B cell (primary cell): Measurements from ENCODE around the gene PFN4. TPM values are rescaled to one million over a fixed set of nuclear protein-coding genes. Genes with fewer than 3 reads are reported as not detected.

ENCODE experiments used
- ATAC-seq: fragments of 200-7000 bp; cut with Tn5 transposase; one replicate; pipeline ENCODE4 v1.10.0; 2021; ENCODE audit warnings: low read depth, mild to moderate bottlenecking, moderate number of reproducible peaks, moderate library complexity
- CTCF ChIA-PET: fragments of 350-600 bp; sonication (Branson Sonifier 250); formaldehyde crosslinking; loops from one replicate; lab custom pipeline; 2021; ENCODE audit warnings: antibody characterized with exemption, inconsistent platforms; lab: Charles Lee
- POLR2A ChIA-PET: fragments of 350-600 bp; sonication (Branson Sonifier 250); formaldehyde crosslinking; loops from one replicate; lab custom pipeline; 2021; ENCODE audit warnings: antibody characterized with exemption; lab: Charles Lee
- DNase-seq: peaks from one replicate; pipeline ENCODE4 v3.0.0; 2013
- H2AFZ ChIP-seq: 2 replicates; pipeline ENCODE4 v1.6.1; 2012; ENCODE audit warnings: mild to moderate bottlenecking, low read depth, low read length; ENCODE audit not compliant: insufficient read depth, poor library complexity, severe bottlenecking
- H3K27ac ChIP-seq, 2 donors: 1 replicate in 1 of 2; 2 replicates in 1 of 2; pipeline ENCODE4 v1.5.1; 2012 to 2013; ENCODE audit warnings: low read length in 2 of 2, mild to moderate bottlenecking in 2 of 2, moderate library complexity in 1 of 2
- H3K27me3 ChIP-seq, 4 experiments: fragments of 200-600 bp in 1 of 4; sonication (generic) in 1 of 4; replicated peaks in 1 of 4; 1 replicate in 2 of 4; 2 replicates in 2 of 4; pipeline versions ENCODE4 v1.6.1 to v1.7.0; 2013 to 2016; ENCODE audit warnings: low read length in 3 of 4, mild to moderate bottlenecking in 2 of 4, mixed read lengths in 1 of 4, moderate library complexity in 1 of 4; ENCODE audit not compliant: insufficient read depth in 4 of 4, control insufficient read depth in 3 of 4; ENCODE audit errors: control extremely low read depth in 1 of 4
- H3K36me3 ChIP-seq, 2 experiments: replicated peaks in 1 of 2; 1 replicate in 1 of 2; 2 replicates in 1 of 2; pipeline versions ENCODE4 v1.6.1 to v1.7.1; 2013; ENCODE audit warnings: low read length in 1 of 2; ENCODE audit not compliant: insufficient read depth in 2 of 2, control insufficient read depth in 1 of 2; ENCODE audit errors: control extremely low read depth in 1 of 2, extremely low read depth in 1 of 2
- H3K4me1 ChIP-seq, 2 donors: fragments of 200-600 bp in 1 of 2; sonication (generic) in 1 of 2; 1 replicate in 1 of 2; 2 replicates in 1 of 2; pipeline versions ENCODE4 v1.5.1 to v1.6.1; 2013 to 2017; ENCODE audit warnings: low read length in 2 of 2; ENCODE audit not compliant: control insufficient read depth in 2 of 2, insufficient read depth in 2 of 2
- H3K4me2 ChIP-seq: replicated peaks from 2 replicates; pipeline ENCODE3; 2012; ENCODE audit warnings: mild to moderate bottlenecking, low read depth, low read length; ENCODE audit not compliant: poor library complexity, severe bottlenecking
- H3K4me3 ChIP-seq, 5 experiments: fragments of 200-600 bp in 1 of 5; sonication (generic) in 1 of 5; 1 replicate in 3 of 5; 2 replicates in 2 of 5; pipeline versions ENCODE4 v1.5.1 to v1.7.0; 2011 to 2016; ENCODE audit warnings: low read length in 4 of 5, mild to moderate bottlenecking in 4 of 5, low read depth in 2 of 5, control low read depth in 1 of 5, moderate library complexity in 1 of 5; ENCODE audit not compliant: insufficient read depth in 1 of 5; ENCODE audit errors: control extremely low read depth in 1 of 5, extremely low read depth in 1 of 5
- H3K79me2 ChIP-seq: fragments of 200-600 bp; sonication (generic); one replicate; pipeline ENCODE4 v1.6.0; 2016; ENCODE audit warnings: low read length; ENCODE audit not compliant: control insufficient read depth, insufficient read depth
- H3K9ac ChIP-seq: fragments of 200-600 bp; sonication (generic); 2 replicates; pipeline ENCODE4 v1.6.1; 2017; ENCODE audit warnings: mild to moderate bottlenecking, low read length, moderate library complexity
- H3K9me3 ChIP-seq, 3 donors: one replicate each; pipeline versions ENCODE4 v1.6.1 to v1.7.1; 2013; ENCODE audit warnings: low read length in 2 of 3; ENCODE audit not compliant: control insufficient read depth in 2 of 3, insufficient read depth in 1 of 3; ENCODE audit errors: control extremely low read depth in 1 of 3
- H4K20me1 ChIP-seq: 2 replicates; pipeline ENCODE4 v1.6.0; 2012; ENCODE audit warnings: mild to moderate bottlenecking, low read length; ENCODE audit not compliant: insufficient read depth, control insufficient read depth, poor library complexity, severe bottlenecking
- H3K27ac Mint-ChIP-seq: one replicate; pipeline ENCODE4 v1.8.0; 2021; ENCODE audit warnings: mixed read lengths
- H3K27me3 Mint-ChIP-seq: one replicate; pipeline ENCODE4 v1.8.0; 2021; ENCODE audit warnings: mixed read lengths
- H3K4me1 Mint-ChIP-seq: one replicate; pipeline ENCODE4 v1.8.0; 2021; ENCODE audit warnings: mixed read lengths
- H3K4me3 Mint-ChIP-seq: one replicate; pipeline ENCODE4 v1.8.0; 2021; ENCODE audit warnings: mixed read lengths
- H3K9me3 Mint-ChIP-seq: one replicate; pipeline ENCODE4 v1.8.0; 2022; ENCODE audit warnings: mixed read lengths; ENCODE audit not compliant: insufficient read depth
- EZH2 ChIP-seq: IDR thresholded peaks from 2 replicates; pipeline ENCODE4 v1.6.1; 2012; ENCODE audit warnings: borderline replicate concordance, low read depth, mild to moderate bottlenecking, moderate library complexity, low read length; ENCODE audit not compliant: insufficient read depth, poor library complexity, severe bottlenecking
- WGBS: methylation state at CpG from one replicate; pipeline ENCODE4 v1.1.5; 2013; ENCODE audit warnings: missing lambda C conversion rate; ENCODE audit not compliant: insufficient coverage; 5-methylcytosine and 5-hydroxymethylcytosine counted together
- intact Hi-C: fragments of 100-400 bp; cut with micrococcal nuclease; formaldehyde crosslinking; loops from one replicate; pipeline ENCODE4 v1.10.0; 2022
- polyA plus RNA-seq: library from polyadenylated mRNA; depleted of rRNA; stranded (reverse); fragments of >200 nt; gene quantifications from 2 replicates; pipeline ENCODE4 v1.2.3, GENCODE V29; 2012
- total RNA-seq, 2 donors: library from RNA; stranded (reverse); fragments of 120-200 nt in 1 of 2; gene quantifications; 1 replicate in 1 of 2; 2 replicates in 1 of 2; pipeline versions ENCODE4 v1.2.3 to v1.2.4, GENCODE V29; 2013 to 2022
- TF ChIP-seq, protein P1 (sequence below): fragments of 200-600 bp; IDR thresholded peaks from one replicate; pipeline ENCODE4 v1.8.0; 2022; ENCODE audit warnings: antibody characterized with exemption, mild to moderate bottlenecking

Gene PFN4
- total and polyA plus RNA-seq, 2 donors (not counting 1 experiment from before 2014, with no cell fraction given), result 0.13 to 0.39 TPM

- ChIA-PET POLR2A (no interaction called here), CTCF (interaction anchor here (1.4 kb wide), 1 partner anchor 38 kb away, joined by 3 read pairs; no protein-coding TSS in a partner anchor)
- no peak for ATAC-seq
- peaks cover 5 to 18% of the 10 kb centered on the region in 2 donors for H3K4me1 ChIP-seq
- no peak overlapping the region for H3K4me2 ChIP-seq
- Mint-ChIP-seq H3K4me3 (no peak overlapping the region), H3K27ac (no peak overlapping the region), H3K9me3 (no peaks in the 10 kb centered on the region), H3K4me1 (peaks cover 20% of the 10 kb centered on the region), H3K27me3 (no peaks in the 10 kb centered on the region)
- 100% methylated on average over 2 of the region's 5 CpGs for WGBS
- H2AFZ ChIP-seq, result no peak overlapping the region
- no peak overlapping the region for H3K9ac ChIP-seq
- H3K27me3 ChIP-seq, result no peaks in the 10 kb centered on the region
- H3K4me3 ChIP-seq, result no peak overlapping the region
- H3K79me2 ChIP-seq, result no peaks in the 10 kb centered on the region
- TF ChIP-seq, protein P1, sequence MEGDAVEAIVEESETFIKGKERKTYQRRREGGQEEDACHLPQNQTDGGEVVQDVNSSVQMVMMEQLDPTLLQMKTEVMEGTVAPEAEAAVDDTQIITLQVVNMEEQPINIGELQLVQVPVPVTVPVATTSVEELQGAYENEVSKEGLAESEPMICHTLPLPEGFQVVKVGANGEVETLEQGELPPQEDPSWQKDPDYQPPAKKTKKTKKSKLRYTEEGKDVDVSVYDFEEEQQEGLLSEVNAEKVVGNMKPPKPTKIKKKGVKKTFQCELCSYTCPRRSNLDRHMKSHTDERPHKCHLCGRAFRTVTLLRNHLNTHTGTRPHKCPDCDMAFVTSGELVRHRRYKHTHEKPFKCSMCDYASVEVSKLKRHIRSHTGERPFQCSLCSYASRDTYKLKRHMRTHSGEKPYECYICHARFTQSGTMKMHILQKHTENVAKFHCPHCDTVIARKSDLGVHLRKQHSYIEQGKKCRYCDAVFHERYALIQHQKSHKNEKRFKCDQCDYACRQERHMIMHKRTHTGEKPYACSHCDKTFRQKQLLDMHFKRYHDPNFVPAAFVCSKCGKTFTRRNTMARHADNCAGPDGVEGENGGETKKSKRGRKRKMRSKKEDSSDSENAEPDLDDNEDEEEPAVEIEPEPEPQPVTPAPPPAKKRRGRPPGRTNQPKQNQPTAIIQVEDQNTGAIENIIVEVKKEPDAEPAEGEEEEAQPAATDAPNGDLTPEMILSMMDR, result no peak
- TF ChIP-seq EZH2, result no peak
- no peaks in the 10 kb centered on the region for H3K9me3 ChIP-seq
- H3K27ac ChIP-seq, result no peak overlapping the region
- H4K20me1 ChIP-seq, result no peaks in the 10 kb centered on the region
- DNase-seq, result no peak
- H3K36me3 ChIP-seq, result no peaks in the 10 kb centered on the region
- intact Hi-C loops, result no loop called here
Observed at GRCh38 chr2:24121066-24121465, 2.1 kb downstream of the PFN4 start.

DNA sequence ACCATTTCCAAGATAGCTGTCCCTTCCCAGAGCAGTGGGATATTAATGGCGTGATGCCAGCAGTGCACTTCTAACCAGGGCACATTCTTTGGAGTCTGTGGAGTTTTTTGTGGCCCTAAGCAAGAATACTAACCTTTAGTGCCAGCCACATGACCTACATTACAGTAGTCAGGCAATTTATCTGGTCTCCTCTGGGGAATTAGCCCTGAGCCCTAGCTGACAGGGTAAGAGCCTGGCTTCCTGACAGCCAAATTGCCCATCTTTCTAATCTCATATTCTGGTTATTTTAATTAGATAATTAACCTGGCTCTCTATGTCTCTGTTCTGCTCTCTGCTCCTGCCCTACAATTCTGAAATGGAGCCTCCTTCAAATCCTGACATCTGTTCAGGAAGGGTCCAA, 5.2 kb downstream of the PFN4 start:
- whole genome bisulfite sequencing, result no CpG with 5 or more reads among the region's 1 CpG
- Histone ChIP-seq H3K4me3 (no peak overlapping the region), H3K36me3 (peaks cover 0 to 2% of the 10 kb centered on the region in 2 experiments), H3K9ac (no peak overlapping the region), H3K4me2 (no peak overlapping the region), H3K4me1 (peaks cover 0 to 8% of the 10 kb centered on the region in 2 donors), H4K20me1 (no peaks in the 10 kb centered on the region), H3K27me3 (no peaks in the 10 kb centered on the region), H3K27ac (no peak overlapping the region), H2AFZ (no peak overlapping the region), H3K79me2 (no peaks in the 10 kb centered on the region), H3K9me3 (no peaks in the 10 kb centered on the region)
- intact Hi-C loops, result no loop called here
- DNase-seq, result no peak
- Mint-ChIP-seq H3K27ac (no peak overlapping the region), H3K4me1 (peaks cover 5% of the 10 kb centered on the region), H3K9me3 (no peaks in the 10 kb centered on the region), H3K27me3 (no peaks in the 10 kb centered on the region), H3K4me3 (no peak overlapping the region)
- TF ChIP-seq, protein P1, result no peak
- TF ChIP-seq EZH2, result no peak
- ChIA-PET CTCF (no interaction called here), POLR2A (interaction anchor here (0.9 kb wide), 1 partner anchor 13 kb away, joined by 3 read pairs; no protein-coding TSS in a partner anchor)
- ATAC-seq, result no peak
